Measurements from ENCODE around the gene ITGA1.

DNA sequence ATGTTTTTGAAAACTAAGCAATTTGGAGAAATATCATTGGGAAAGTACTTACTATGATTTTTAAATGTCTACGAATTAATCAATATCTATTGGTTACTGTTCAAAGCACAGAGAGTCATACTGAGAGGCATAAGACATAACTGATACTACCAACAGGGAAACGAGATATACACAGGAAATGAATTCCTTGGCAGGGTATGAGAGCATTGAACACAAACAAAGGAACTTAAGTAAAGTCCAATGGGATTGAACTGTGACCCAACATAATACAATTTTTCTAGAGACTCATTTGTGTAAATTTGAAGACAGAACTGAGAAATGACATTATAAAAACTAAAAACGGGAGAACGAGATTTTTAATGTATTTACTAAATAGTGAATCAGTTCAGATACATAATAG lies 1.3 kb upstream of the ITGA1 start:
- TF ChIP-seq, protein P1, sequence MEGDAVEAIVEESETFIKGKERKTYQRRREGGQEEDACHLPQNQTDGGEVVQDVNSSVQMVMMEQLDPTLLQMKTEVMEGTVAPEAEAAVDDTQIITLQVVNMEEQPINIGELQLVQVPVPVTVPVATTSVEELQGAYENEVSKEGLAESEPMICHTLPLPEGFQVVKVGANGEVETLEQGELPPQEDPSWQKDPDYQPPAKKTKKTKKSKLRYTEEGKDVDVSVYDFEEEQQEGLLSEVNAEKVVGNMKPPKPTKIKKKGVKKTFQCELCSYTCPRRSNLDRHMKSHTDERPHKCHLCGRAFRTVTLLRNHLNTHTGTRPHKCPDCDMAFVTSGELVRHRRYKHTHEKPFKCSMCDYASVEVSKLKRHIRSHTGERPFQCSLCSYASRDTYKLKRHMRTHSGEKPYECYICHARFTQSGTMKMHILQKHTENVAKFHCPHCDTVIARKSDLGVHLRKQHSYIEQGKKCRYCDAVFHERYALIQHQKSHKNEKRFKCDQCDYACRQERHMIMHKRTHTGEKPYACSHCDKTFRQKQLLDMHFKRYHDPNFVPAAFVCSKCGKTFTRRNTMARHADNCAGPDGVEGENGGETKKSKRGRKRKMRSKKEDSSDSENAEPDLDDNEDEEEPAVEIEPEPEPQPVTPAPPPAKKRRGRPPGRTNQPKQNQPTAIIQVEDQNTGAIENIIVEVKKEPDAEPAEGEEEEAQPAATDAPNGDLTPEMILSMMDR (IDR thresholded peaks at IDR 0.05): no peak
- no peak for TF ChIP-seq POLR2AphosphoS5 (IDR thresholded peaks at IDR 0.05)
- no peak for TF ChIP-seq POLR2A (IDR thresholded peaks at IDR 0.05)
